HG03097 (cell line): ENCODE measurements around the gene SPOP.
"Not testable (repeated sequence)": the region's sequence is repeated elsewhere in the genome, so short reads cannot be mapped to it uniquely, and the experiment has no call there.

ENCODE experiments used
- ATAC-seq: cut with Tn5 transposase; IDR thresholded peaks from one replicate; pipeline ENCODE4 v1.9.1; 2021; ENCODE audit not compliant: unreplicated experiment, low FRiP score

SPOP gene

DNA sequence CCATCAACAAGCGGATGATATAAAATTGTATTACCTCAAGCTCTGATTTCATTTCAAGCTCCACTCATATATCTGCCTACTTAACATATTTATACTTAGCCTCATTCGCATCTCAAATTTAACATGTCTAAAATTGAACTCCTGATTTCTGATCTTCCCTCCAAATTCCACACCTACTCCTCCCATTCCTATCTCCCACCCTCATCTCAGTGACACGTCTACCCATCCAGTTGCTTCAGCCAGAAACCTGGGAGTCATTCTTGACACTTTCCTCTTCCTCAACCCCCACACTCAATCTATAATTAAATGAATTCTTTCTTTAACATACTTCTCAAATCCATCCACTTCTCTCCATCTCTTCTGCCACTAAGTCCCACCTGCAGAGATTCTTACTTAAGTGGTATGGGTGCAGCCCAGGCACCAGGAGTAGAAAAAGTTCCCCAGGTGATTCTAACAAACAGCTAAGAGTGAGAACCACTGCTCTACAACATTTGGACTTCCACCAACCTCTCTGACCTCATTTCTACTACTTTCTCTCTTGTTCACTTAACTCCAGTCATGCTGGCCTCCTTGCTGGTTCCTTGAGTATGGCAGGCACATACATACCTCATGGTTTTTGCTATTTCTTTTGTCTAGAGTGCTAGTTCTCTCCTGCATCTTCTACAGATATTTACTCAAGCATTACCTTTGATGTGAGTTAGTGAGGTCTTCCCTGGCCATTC, 18.1 kb downstream of the SPOP start:
- no peak for ATAC-seq

DNA sequence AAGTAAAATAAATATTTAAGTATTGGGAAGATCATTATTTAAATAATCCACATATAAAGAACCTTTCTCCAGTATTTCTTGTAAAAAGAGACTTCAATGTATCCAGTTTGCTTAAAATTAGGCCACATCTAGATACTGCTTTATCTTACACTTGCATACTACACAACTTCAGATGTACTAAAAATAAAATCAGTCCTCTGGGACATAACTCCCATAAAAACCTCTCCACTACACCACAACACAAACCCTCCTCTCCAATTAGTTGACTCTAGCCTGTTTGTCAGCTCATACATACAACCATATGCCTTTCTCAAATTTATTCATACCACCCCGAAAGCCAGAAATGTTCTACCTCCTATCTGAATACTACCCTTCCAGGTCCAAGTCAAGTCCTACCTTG, 21.6 kb downstream of the SPOP start:
- ATAC-seq: no peak

DNA sequence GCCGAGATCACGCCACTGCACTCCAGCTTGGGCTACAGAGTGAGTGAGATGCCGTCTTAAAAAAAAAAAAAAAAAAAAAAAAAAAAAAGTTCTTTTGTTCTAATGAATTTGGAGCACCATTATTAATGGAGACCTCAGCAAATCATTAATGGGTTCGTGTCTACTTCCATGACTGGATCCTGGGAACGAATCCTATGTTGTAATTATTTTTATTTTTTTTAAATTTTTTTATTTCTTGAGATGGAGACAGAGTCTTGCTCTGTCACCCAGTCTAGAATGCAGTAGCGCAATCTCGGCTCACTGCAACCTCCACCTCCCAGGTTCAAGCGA, 30.7 kb downstream of the SPOP start:
- no peak for ATAC-seq

- peak; percentile 52 for ATAC-seq
Measured at GRCh38 chr17:49646391-49647255, 31.3 kb downstream of the SPOP start.

GRCh38 chr17:49646056-49646390, 31.9 kb downstream of the SPOP start:
- ATAC-seq: not testable (repeated sequence)

GRCh38 chr17:49645654-49646053, 32.2 kb downstream of the SPOP start:
- ATAC-seq: no peak

DNA sequence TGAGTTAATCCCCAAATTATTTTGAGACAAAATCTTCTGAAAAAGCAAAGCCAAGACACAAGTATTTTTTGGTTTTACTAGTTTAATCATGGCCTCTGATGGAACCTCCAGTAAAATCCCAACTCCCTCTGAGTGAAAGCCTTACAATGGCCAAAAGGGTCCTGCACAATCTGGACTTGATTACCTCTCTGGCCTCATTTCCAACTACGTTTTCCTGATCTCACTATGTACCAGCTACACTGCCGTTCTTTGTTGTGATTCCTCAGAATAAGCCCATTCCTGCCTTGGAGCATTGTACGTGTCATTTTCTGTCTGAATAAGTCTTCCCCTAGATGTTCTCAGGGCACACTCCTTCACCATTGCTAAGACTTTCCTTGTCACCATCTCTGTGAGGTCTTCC, 37.3 kb downstream of the SPOP start:
- no peak for ATAC-seq

GRCh38 chr17:49638818-49639217, 39.1 kb downstream of the SPOP start:
- no peak for ATAC-seq

GRCh38 chr17:49637739-49638138, 40.2 kb downstream of the SPOP start:
- no peak for ATAC-seq

DNA sequence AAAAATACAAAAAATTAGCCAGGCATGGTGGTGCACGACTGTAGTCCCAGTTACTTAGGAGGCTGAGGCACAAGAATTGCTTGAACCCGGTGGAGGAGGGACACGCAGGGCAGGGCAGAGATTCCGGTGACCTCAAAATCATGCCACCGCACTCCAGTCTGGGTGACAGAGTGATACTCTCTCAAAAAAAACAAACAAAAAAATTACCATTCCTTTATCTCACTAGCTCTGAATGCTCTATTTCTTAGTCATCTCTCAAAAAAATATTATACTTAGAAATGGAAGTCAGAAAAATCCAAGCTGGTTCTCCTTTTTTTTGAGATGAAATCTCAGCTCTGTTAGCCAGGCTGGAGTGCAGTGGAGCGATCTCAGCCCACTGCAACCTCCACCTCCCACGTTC, 40.8 kb downstream of the SPOP start:
- ATAC-seq: no peak

- no peak for ATAC-seq
Measured at GRCh38 chr17:49635121-49635520, 42.8 kb downstream of the SPOP start.

DNA sequence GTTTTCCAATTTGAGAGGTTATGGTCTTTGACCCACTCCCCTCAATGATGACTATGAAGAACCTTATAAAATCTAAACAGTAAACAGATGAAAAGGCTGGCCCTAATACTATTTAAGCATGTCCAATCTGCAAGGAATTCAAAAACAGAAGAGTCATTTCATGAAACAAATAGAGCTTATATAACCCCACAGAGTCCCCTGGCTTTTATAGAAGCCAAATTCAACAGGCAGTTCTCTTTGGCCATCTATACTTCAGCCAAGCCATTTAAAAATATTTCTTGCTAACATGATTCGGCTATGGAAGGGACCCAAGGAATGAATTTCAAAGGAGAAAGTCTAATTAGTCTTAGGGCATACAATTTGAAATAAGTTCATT, 43.4 kb downstream of the SPOP start:
- ATAC-seq: no peak

DNA sequence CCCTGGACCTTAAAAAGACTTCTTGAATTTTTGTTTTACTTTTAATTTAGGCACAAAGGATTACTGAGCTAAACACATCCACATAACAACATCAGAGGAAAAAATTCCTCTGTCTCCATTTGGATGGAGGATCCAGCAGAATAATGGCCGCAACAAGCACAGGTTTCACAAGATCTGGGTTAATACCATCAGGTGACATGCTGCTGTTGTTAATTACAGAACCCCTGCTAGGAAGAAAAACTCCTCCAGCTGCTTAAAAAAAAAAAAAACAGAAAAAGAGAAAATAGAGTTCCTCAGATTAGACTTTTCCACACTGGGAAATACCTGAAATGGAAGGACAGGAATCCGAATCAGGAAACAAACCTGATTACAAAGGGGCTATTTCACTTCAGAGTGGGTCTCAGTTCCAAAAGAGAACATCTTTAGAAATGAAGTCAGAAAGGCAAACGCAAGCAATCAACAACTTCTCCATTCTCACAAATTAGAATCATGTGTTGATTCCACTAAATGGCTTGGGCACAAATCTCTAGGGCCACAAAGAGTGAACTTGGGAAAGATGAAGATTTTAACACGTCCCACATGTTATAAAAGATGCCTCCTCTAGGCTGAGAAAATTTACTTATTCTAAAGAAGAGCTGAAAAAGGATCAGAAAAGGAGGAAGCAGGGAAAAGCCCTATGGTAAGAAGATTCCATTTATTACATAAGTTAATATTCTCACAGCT, 44.0 kb downstream of the SPOP start:
- no peak for ATAC-seq

DNA sequence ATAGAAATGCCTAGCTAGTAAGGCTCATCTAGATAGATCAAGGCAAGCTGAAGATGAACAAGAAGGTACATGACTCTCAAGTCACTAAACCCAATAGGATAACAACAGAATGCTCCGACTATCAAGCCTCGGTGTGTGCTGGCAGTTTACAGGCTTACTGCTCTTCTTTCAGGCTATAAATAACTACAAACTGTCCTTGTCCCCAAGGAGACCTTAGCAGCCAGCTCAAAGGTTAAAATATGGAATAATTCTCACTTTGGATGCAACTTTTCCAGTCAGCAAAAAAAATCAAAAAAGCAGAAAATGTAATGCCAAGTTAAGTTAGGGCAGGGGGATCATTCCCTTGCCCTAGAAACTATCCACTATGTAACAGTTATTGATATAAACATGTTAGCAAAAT, 44.6 kb downstream of the SPOP start:
- no peak for ATAC-seq

DNA sequence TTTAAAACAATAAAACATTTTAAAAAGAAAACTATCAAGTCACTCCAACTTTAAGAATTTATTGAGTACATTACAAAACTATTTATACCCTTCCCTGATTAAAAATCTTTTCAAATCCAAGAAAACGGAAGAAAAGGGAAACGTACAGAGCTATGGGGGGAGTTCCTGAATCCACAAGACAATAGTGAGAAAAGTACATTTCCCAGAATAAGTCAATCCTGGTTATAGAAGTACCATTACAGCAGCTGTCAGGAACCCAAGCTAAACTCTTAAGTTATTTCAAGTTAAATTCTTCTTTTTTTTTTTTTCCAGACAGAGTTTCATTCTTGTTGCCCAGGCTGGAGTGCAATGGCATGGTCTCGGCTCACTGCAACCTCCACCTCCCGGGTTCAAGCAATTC, 45.7 kb downstream of the SPOP start:
- ATAC-seq: no peak

- no peak for ATAC-seq
Measured at GRCh38 chr17:49631496-49631895, 46.4 kb downstream of the SPOP start.

DNA sequence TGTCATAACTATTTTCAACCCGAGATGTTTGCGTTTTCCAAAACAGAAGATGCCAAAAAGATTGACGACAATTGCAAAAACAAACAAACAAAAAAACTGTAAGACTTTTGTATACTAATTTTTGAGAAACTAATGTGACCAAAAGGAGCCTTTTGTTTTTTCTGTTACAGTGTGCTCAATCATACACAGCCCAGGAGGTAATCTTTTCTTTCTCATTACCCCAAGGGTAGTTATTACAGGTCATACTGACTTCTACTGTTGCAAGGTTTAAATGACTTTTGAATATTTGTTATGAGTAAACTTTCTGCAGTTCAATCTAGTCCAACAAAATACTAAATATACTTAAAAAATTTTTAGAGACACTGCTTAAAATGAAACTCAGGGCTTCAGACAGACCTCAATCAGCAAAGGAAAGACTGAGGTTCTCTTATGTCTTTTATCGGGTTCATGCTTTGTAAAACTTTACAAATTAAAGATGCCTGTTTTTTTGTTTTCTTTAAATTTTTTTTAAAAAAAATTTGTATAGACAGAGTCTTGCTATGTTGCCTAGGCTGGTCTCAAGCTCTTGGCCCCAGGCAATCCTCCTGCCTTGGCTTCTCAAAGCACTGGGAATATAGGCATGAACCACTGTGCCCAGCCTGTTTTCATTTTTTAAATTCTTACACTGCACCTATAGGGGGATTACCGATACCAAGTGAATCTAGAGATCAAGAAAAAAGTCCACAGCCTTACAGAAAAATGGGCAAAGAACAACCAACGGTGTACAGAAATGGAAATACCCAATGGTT, 47.6 kb downstream of the SPOP start:
- no peak for ATAC-seq

DNA sequence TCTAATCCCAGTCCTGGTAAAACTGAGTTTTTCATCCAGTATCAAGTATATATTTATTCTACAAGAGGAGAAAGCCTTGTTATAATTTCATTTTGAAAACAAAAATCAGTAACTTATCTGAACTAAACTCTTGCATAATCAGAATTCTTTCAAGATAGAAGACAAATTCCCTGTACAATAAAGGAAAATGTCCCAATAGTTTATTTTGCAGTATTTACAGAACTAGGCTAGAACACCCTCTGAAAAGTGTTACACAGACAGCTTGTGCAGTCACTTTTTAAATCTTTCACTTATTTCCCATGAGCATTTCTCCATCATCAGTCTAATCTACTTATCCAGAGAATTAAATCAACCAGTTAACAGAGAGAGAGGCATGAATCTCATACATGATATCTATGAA, 48.5 kb downstream of the SPOP start:
- no peak for ATAC-seq

DNA sequence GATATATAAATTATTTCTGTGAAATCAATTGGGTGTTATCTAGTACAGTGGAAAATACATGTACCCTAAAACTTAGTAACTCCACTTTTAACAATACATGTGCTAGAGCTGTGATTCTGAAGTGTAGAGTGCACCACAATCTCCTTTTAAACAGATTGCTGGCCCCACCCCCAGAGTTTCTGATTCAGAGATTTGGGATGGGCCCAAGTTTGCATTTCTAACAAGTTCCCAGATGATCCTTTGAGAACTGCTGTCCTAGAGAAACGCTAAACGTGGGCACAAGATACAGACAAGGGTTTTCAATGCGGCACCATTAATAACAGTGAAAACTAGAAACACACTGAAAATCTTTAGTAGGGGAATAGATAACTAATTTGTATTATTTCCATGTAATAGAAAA, 53.0 kb downstream of the SPOP start:
- ATAC-seq: no peak

DNA sequence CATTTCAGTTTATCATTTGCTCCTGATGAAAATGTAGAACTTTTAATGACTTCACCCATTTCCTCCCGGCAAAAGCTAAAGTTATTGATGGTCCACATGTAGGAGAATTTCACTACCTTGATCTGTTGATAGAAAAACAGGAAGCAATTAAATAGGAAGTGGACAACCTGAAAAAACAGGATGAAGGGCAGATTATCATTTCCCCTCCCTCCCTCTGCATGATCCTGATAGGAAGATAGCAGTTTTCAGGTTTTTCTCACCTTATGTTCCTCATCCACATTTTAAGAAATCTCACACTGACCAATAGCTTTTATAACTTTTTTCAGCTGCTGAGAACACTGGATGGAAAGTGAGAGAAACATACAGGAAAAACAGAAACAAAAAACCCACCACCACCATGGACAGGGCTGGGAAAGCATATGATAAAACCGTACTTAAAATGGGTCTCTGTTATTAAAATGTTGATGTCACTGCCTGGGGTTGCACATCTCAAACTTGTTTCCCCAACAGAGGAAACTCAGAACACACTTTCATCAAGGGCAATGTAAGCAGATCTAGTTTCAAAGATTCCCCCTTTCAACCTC, 55.9 kb downstream of the SPOP start:
- no peak for ATAC-seq

GRCh38 chr17:49621420-49621819, 56.5 kb downstream of the SPOP start:
- no peak for ATAC-seq
